SK-N-SH (cell line): Measurements from ENCODE around the gene RPP30. TPM values are rescaled to one million over a fixed set of nuclear protein-coding genes. Genes with fewer than 3 reads are reported as not detected.

Experiments used
- CTCF ChIA-PET: fragments of 300-600, 350-600 bp; formaldehyde crosslinking; extraction: SDS; loops from one replicate; lab custom pipeline; 2021; lab: Yijun Ruan, JAX
- POLR2A ChIA-PET: fragments of 350-600 bp; sonication (Branson Sonifier 250); formaldehyde crosslinking; extraction: SDS; loops from one replicate; lab custom pipeline; 2020; ENCODE audit warnings: antibody characterized with exemption, inconsistent platforms; lab: Yijun Ruan, JAX
- DNase-seq: peaks from one replicate; pipeline ENCODE4 v3.0.0; 2012
- H2AFZ ChIP-seq: fragments of 200-600 bp; sonication (generic); 2 replicates; pipeline ENCODE4 v1.8.1; 2016; ENCODE audit warnings: antibody characterized with exemption, mild to moderate bottlenecking, low read depth
- H3F3A ChIP-seq: fragments of 200-600 bp; sonication (generic); replicated peaks from 2 replicates; pipeline ENCODE3; 2016; ENCODE audit warnings: antibody characterized with exemption, mild to moderate bottlenecking; ENCODE audit not compliant: insufficient read depth
- H3K27ac ChIP-seq, 2 experiments: fragments of 200-500 bp in 1 of 2; fragments of 200-600 bp in 1 of 2; sonication (Bioruptor generic) in 1 of 2; sonication (generic), shearing (Covaris generic) in 1 of 2; 2 replicates each; pipeline versions ENCODE4 v1.5.1 to v1.6.1; 2014 to 2016; ENCODE audit warnings: low read depth in 2 of 2, inconsistent platforms in 1 of 2, low read length in 1 of 2, mild to moderate bottlenecking in 1 of 2, mixed read lengths in 1 of 2
- H3K27me3 ChIP-seq: fragments of 200-600 bp; sonication (generic), shearing (Covaris generic); 2 replicates; pipeline ENCODE4 v1.6.1; 2016; ENCODE audit warnings: mixed run types; ENCODE audit not compliant: insufficient read depth
- H3K36me3 ChIP-seq, 2 experiments: fragments of 200-500 bp in 1 of 2; fragments of 200-600 bp in 1 of 2; sonication (Bioruptor generic) in 1 of 2; sonication (generic) in 1 of 2; replicated peaks in 1 of 2; 2 replicates each; pipeline versions ENCODE3 to v1.5.1; 2014 to 2016; ENCODE audit warnings: low read length in 1 of 2, mild to moderate bottlenecking in 1 of 2; ENCODE audit not compliant: insufficient read depth in 2 of 2, control insufficient read depth in 1 of 2
- H3K4me1 ChIP-seq, 2 experiments: fragments of 200-500 bp in 1 of 2; fragments of 200-600 bp in 1 of 2; sonication (Bioruptor generic) in 1 of 2; sonication (generic), shearing (Covaris generic) in 1 of 2; 2 replicates each; pipeline versions ENCODE4 v1.5.1 to v1.6.1; 2014 to 2016; ENCODE audit warnings: low read depth in 1 of 2, low read length in 1 of 2, mixed run types in 1 of 2; ENCODE audit not compliant: insufficient read depth in 2 of 2, control insufficient read depth in 1 of 2
- H3K4me2 ChIP-seq: fragments of 200-600 bp; sonication (generic), shearing (Covaris generic); 2 replicates; pipeline ENCODE4 v1.6.1; 2017; ENCODE audit warnings: mixed run types
- H3K4me3 ChIP-seq, 2 experiments: fragments of 200-500 bp in 1 of 2; fragments of 200-600 bp in 1 of 2; sonication (Bioruptor generic) in 1 of 2; sonication (generic), shearing (Covaris generic) in 1 of 2; 2 replicates each; pipeline versions ENCODE4 v1.5.1 to v1.8.1; 2014 to 2016; ENCODE audit warnings: low read depth in 2 of 2, inconsistent platforms in 1 of 2, low read length in 1 of 2, mild to moderate bottlenecking in 1 of 2, mixed read lengths in 1 of 2, moderate library complexity in 1 of 2
- H3K79me2 ChIP-seq: fragments of 200-600 bp; sonication (generic); 2 replicates; pipeline ENCODE4 v1.8.1; 2017; ENCODE audit warnings: mild to moderate bottlenecking; ENCODE audit not compliant: insufficient read depth
- H3K9ac ChIP-seq: fragments of 200-600 bp; sonication (generic); 2 replicates; pipeline ENCODE4 v1.6.1; 2017; ENCODE audit warnings: mixed run types
- H3K9me2 ChIP-seq: fragments of 200-600 bp; sonication (generic); 2 replicates; pipeline ENCODE4 v1.6.1; 2017; ENCODE audit warnings: mixed run types
- H3K9me3 ChIP-seq: fragments of 200-600 bp; sonication (generic); 2 replicates; pipeline ENCODE4 v1.6.1; 2017; ENCODE audit warnings: mixed run types, mild to moderate bottlenecking, moderate library complexity
- H4K20me1 ChIP-seq: fragments of 200-600 bp; sonication (generic); 2 replicates; pipeline ENCODE4 v1.6.1; 2017; ENCODE audit warnings: mild to moderate bottlenecking, mixed run types; ENCODE audit not compliant: insufficient read depth
- CTCF ChIP-seq: fragments of 200-600 bp; sonication (generic); IDR thresholded peaks from 2 replicates; pipeline ENCODE4 v1.6.1; 2017; ENCODE audit warnings: antibody characterized with exemption, mild to moderate bottlenecking, moderate library complexity
- ELF1 ChIP-seq: IDR thresholded peaks from 2 replicates; pipeline ENCODE4 v1.4.0; 2012
- FOSL2 ChIP-seq: IDR thresholded peaks from 2 replicates; pipeline ENCODE4 v1.4.0; 2012; ENCODE audit warnings: low read depth, mild to moderate bottlenecking, moderate library complexity, borderline replicate concordance
- IRF3 ChIP-seq: fragments of 150-350 bp; IDR thresholded peaks from 2 replicates; pipeline ENCODE4 v1.6.1; 2016; ENCODE audit warnings: mild to moderate bottlenecking, low read depth, low read length
- MXI1 ChIP-seq: IDR thresholded peaks from 2 replicates; pipeline ENCODE4 v1.6.1; 2012; ENCODE audit warnings: mild to moderate bottlenecking, low read depth, low read length, improper control_type of control experiment
- NRF1 ChIP-seq: IDR thresholded peaks from 2 replicates; pipeline ENCODE4 v1.6.1; 2012; ENCODE audit warnings: low read depth, mild to moderate bottlenecking, low read length
- POLR2AphosphoS5 ChIP-seq: IDR thresholded peaks from 2 replicates; pipeline ENCODE4 v1.6.1; 2012; ENCODE audit warnings: low read depth, low read length
- RAD21 ChIP-seq: IDR thresholded peaks from 2 replicates; pipeline ENCODE4 v1.6.1; 2012; ENCODE audit warnings: mild to moderate bottlenecking, low read length
- RCOR1 ChIP-seq: fragments of 150-350 bp; IDR thresholded peaks from 2 replicates; pipeline ENCODE4 v1.6.1; 2017; ENCODE audit warnings: antibody characterized with exemption, low read length
- YY1 ChIP-seq: IDR thresholded peaks from 2 replicates; pipeline ENCODE4 v1.4.0; 2012; ENCODE audit warnings: low read depth, mild to moderate bottlenecking
- WGBS: methylation state at CpG from one replicate; pipeline ENCODE4 v1.1.6; 2017; ENCODE audit warnings: low lambda C conversion rate; 5-methylcytosine and 5-hydroxymethylcytosine counted together
- polyA plus RNA-seq, 3 experiments: library from polyadenylated mRNA; depleted of rRNA; stranded (reverse); fragments of >200 nt; gene quantifications; 2 replicates each; pipeline ENCODE4 v1.2.3, GENCODE V29; 2012

RPP30 gene
- polyA plus RNA-seq, 1 of the 3 experiments (the other 2 are of a cell fraction): 16.7 TPM

- Histone ChIP-seq H3K27ac (peak within 1 kb of the TSS in 1 of 2 experiments; percentile 75; a peak in 2 of 4 replicates), H4K20me1 (no peaks in the 10 kb centered on the region), H3F3A (peaks cover 19% of the 10 kb centered on the region), H3K36me3 (no peaks in the 10 kb centered on the region), H2AFZ (peak within 1 kb of the TSS; percentile 97), H3K27me3 (peaks cover 22% of the 10 kb centered on the region), H3K9me3 (no peaks in the 10 kb centered on the region)
- peak; percentile 90 for DNase-seq
- TF ChIP-seq FOSL2: no peak
- no peak for TF ChIP-seq MXI1
- TF ChIP-seq CTCF: peak; percentile 56
- TF ChIP-seq, all 33 proteins: peak for 1
- H3K79me2 ChIP-seq: no peaks in the 10 kb centered on the region
- H3K4me2 ChIP-seq: peak within 1 kb of the TSS; percentile 78
- H3K4me3 ChIP-seq: peak within 1 kb of the TSS; percentile 52 to 61
- H3K9ac ChIP-seq: peak within 1 kb of the TSS; percentile 49; the same call in 1 of the 2 replicates
- 11% methylated on average over 4 of the region's 104 CpGs for WGBS
- peaks cover 2 to 8% of the 10 kb centered on the region in 2 experiments; a peak in 2 of 4 replicates for H3K4me1 ChIP-seq
- ChIA-PET CTCF (interaction anchor here (0.7 to 1.3 kb wide), 4 partner anchors 10 to 103 kb away, joined by 3 to 6 read pairs (median 3); partner anchors contain the start of gene RPP30), POLR2A (no interaction called here)
- no peaks in the 10 kb centered on the region for H3K9me2 ChIP-seq
Measured at GRCh38 chr10:90857635-90858460, 13.9 kb upstream of the RPP30 start, which contains the start of gene HTR7. Gene HTR7, minus strand, starts transcription at chr10:90858039. Its CDS starts 368 bp downstream, at chr10:90857671.

GRCh38 chr10:90858461-90858968 is 13.3 kb upstream of the RPP30 start:
- CTCF ChIA-PET: interaction anchor here (0.7 to 1.3 kb wide), 6 partner anchors 9 to 106 kb away, joined by 3 to 6 read pairs (median 3); partner anchors contain the start of gene RPP30
- H3K27ac ChIP-seq: peak overlapping the region in 1 of 2 experiments; percentile 75; a peak in 2 of 4 replicates
- no peaks in the 10 kb centered on the region for H3K36me3 ChIP-seq
- no peaks in the 10 kb centered on the region for H3K9me3 ChIP-seq
- TF ChIP-seq RAD21: no peak
- TF ChIP-seq RCOR1: no peak
- no peak for TF ChIP-seq IRF3
- no peak for TF ChIP-seq NRF1
- no peak for TF ChIP-seq ELF1
- TF ChIP-seq YY1: no peak
- TF ChIP-seq POLR2AphosphoS5: no peak
- no peak for TF ChIP-seq FOSL2
- peak overlapping the region; percentile 97 for H2AFZ ChIP-seq
- POLR2A ChIA-PET: no interaction called here
- H3K9me2 ChIP-seq: no peaks in the 10 kb centered on the region
- H3F3A ChIP-seq: peaks cover 19% of the 10 kb centered on the region
- 41% methylated on average over 10 of the region's 10 CpGs for WGBS
- H3K27me3 ChIP-seq: peaks cover 22% of the 10 kb centered on the region
- peak overlapping the region; percentile 78 for H3K4me2 ChIP-seq
- H4K20me1 ChIP-seq: no peaks in the 10 kb centered on the region
- H3K4me1 ChIP-seq: peaks cover 2 to 8% of the 10 kb centered on the region in 2 experiments; a peak in 2 of 4 replicates
- H3K79me2 ChIP-seq: no peaks in the 10 kb centered on the region
- peak overlapping the region; percentile 52 to 55 for H3K4me3 ChIP-seq
- peak overlapping the region; percentile 49; the same call in 1 of the 2 replicates for H3K9ac ChIP-seq
- DNase-seq: peak; percentile 25
